Esophagus muscularis mucosa (tissue), 4 donors: ENCODE results near the gene MZB1. TPM values are rescaled to one million over a fixed set of nuclear protein-coding genes. Genes with fewer than 3 reads are reported as not detected.

ENCODE experiments used
- DNase-seq: peaks from one replicate; pipeline ENCODE4 v3.0.0-alpha.2; 2017; ENCODE audit errors: extremely low spot score
- H3K27ac ChIP-seq, 4 donors: fragments of 200-600 bp; sonication (generic); replicated peaks in 1 of 4; 1 replicate in 3 of 4; 2 replicates in 1 of 4; pipeline ENCODE4 v1.5.1; 2016 to 2019; ENCODE audit warnings: mild to moderate bottlenecking in 1 of 4
- H3K27me3 ChIP-seq, 4 donors: fragments of 200-600 bp; sonication (generic); one replicate each; pipeline versions ENCODE4 v1.5.1 to v1.6.0; 2016 to 2019
- H3K36me3 ChIP-seq, 4 donors: fragments of 200-600 bp; sonication (generic); one replicate each; pipeline ENCODE4 v1.5.1; 2016 to 2019
- H3K4me1 ChIP-seq, 4 donors: fragments of 200-600 bp; sonication (generic); one replicate each; pipeline ENCODE4 v1.5.1; 2016 to 2019
- H3K4me3 ChIP-seq, 4 donors: fragments of 200-600 bp; sonication (generic); 1 replicate in 2 of 4; 2 replicates in 2 of 4; pipeline ENCODE4 v1.5.1; 2016 to 2019; ENCODE audit warnings: mild to moderate bottlenecking in 4 of 4, moderate library complexity in 1 of 4
- H3K9me3 ChIP-seq, 4 donors: fragments of 200-600 bp; sonication (generic); 1 replicate in 3 of 4; 2 replicates in 1 of 4; pipeline ENCODE4 v1.5.1; 2016 to 2019
- EP300 ChIP-seq: sonication (generic); formaldehyde crosslinking; IDR thresholded peaks from one replicate; pipeline ENCODE4 v1.6.1; 2017; ENCODE audit warnings: antibody characterized with exemption
- POLR2A ChIP-seq: fragments of 450-650 bp; IDR thresholded peaks from one replicate; pipeline ENCODE4 v1.6.1; 2017; ENCODE audit warnings: antibody characterized with exemption, moderate library complexity, mild to moderate bottlenecking, low read depth
- POLR2AphosphoS5 ChIP-seq, 2 donors: sonication (generic); formaldehyde crosslinking; IDR thresholded peaks; one replicate each; pipeline ENCODE4 v1.6.1; 2017; ENCODE audit warnings: antibody characterized with exemption in 2 of 2
- WGBS: methylation state at CpG from one replicate; pipeline ENCODE4 v1.1.5; 2018; 5-methylcytosine and 5-hydroxymethylcytosine counted together
- intact Hi-C: fragments of 100-400 bp; cut with DNase I; formaldehyde crosslinking; loops from one replicate; pipeline ENCODE4 v1.15.1; 2023
- total RNA-seq, 4 donors: library from RNA; depleted of rRNA; stranded (reverse); fragments of >200 nt; gene quantifications; one replicate each; pipeline versions ENCODE4 v1.1.0 to v1.2.1, GENCODE V29; 2016
- TF ChIP-seq, protein P1 (sequence below), 3 experiments: fragments of 200-600 bp in 2 of 3; fragments of 450-650 bp in 1 of 3; sonication (generic) in 2 of 3; IDR thresholded peaks; one replicate each; pipeline ENCODE4 v1.5.1; 2017 to 2019; ENCODE audit warnings: antibody characterized with exemption in 3 of 3, mild to moderate bottlenecking in 2 of 3, moderate library complexity in 1 of 3

The MZB1 gene
- total RNA-seq, 4 donors from 2014 or later: 0.78 to 0.99 TPM; not detected in 2

DNA sequence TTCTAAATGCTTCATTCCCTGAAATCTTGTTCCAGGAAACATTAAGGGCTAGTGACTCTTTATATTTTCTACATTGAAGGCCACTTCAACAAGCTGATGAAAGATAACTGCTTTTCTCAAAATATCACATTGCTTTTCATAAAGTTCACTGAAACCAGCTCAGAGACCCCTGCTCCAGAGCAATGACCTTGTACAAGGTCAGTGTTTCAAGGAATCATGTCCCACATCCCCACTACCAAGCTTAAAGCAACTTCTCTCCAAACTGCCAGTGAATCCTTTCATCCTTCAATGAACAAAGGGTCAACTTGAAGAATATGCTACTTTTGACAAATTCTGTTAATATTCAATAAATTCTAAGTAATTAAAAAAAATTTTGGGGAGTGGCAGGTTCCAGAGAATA is 26.2 kb upstream of the MZB1 start:
- intact Hi-C loops: no loop called here
- Histone ChIP-seq H3K27me3 (no peaks in the 10 kb centered on the region), H3K4me3 (no peak overlapping the region), H3K4me1 (peaks cover 63 to 74% (median 71%) of the 10 kb centered on the region in 4 donors), H3K36me3 (peaks cover 0 to 35% (median 24%) of the 10 kb centered on the region in 4 donors), H3K27ac (peak overlapping the region; percentile 72 to 84 (median 80)), H3K9me3 (no peaks in the 10 kb centered on the region)
- no peak for DNase-seq
- TF ChIP-seq POLR2A (no peak), EP300 (no peak), POLR2AphosphoS5 (IDR thresholded peaks at IDR 0.05) (no peak)
- TF ChIP-seq, protein P1, sequence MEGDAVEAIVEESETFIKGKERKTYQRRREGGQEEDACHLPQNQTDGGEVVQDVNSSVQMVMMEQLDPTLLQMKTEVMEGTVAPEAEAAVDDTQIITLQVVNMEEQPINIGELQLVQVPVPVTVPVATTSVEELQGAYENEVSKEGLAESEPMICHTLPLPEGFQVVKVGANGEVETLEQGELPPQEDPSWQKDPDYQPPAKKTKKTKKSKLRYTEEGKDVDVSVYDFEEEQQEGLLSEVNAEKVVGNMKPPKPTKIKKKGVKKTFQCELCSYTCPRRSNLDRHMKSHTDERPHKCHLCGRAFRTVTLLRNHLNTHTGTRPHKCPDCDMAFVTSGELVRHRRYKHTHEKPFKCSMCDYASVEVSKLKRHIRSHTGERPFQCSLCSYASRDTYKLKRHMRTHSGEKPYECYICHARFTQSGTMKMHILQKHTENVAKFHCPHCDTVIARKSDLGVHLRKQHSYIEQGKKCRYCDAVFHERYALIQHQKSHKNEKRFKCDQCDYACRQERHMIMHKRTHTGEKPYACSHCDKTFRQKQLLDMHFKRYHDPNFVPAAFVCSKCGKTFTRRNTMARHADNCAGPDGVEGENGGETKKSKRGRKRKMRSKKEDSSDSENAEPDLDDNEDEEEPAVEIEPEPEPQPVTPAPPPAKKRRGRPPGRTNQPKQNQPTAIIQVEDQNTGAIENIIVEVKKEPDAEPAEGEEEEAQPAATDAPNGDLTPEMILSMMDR (IDR thresholded peaks at IDR 0.05): no peak

DNA sequence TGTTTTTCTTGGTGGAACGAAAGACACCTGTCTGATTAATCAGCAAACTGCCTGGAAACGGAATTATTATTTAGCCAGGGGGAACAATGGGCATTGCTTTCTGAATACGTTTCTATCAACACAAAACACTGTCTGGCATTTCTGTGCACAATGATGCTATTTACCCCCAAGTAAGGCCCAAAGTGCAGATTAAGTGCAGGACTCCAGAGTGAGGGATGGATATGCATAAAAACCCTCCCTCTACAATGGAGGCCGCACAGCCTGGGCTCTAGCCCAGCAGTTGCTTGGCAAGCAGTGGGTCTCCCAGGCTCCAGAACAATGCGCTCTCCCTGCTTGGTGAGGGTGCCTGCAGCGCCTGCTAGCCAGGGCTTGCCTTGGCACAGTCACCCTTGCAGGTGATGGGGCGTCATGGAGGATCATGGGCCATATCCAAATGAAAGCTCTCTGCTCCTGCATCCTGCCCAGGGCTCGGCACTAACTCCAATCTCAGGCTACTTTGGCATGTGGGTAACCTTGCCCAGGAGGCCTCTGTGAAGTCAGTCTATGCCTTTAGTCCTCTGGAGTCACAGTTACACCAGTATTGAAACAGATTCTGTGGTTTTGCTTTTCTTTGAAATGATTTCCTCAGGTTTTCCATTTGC is 25.6 kb upstream of the MZB1 start:
- DNase-seq: no peak
- peaks cover 0 to 35% (median 22%) of the 10 kb centered on the region in 4 donors for H3K36me3 ChIP-seq

DNA sequence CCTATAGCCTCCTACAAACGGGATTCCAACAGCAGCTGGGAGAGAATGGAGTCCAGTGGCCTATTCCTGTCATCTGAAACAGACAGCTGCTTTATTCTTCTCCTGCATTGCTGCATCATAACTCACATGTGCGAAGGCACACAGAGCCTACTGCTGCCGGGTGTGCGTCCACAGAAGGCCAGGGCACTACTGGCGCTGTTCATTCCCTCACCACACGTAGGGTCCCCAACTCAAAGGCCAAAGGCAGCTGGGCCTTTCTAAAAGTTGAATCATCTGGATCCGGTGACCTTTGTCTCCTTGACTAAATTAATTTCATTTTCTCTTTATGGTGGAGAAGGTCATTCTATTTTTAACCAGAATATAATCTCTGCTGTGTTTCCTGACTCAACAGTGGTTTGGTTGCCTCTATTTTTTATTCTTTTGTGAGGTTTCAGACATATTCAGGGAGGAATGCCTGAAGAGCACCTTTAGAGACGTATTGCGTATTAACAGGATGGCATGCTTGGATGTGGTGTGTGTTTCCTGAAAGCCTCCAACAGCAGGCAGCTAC is 24.9 kb upstream of the MZB1 start:
- peak overlapping the region; percentile 72 to 84 (median 80) for H3K27ac ChIP-seq
- H3K4me1 ChIP-seq: peaks cover 61 to 73% (median 67%) of the 10 kb centered on the region in 4 donors
- H3K27me3 ChIP-seq: no peaks in the 10 kb centered on the region
- DNase-seq: no peak
- peaks cover 0 to 29% (median 15%) of the 10 kb centered on the region in 4 donors for H3K36me3 ChIP-seq
- intact Hi-C loops: no loop called here
- 35% methylated on average over 8 of the region's 9 CpGs for WGBS
- H3K9me3 ChIP-seq: no peaks in the 10 kb centered on the region
- H3K4me3 ChIP-seq: no peak overlapping the region
- TF ChIP-seq, protein P1 (IDR thresholded peaks at IDR 0.05): no peak
- TF ChIP-seq POLR2AphosphoS5 (IDR thresholded peaks at IDR 0.05): peak in 1 of 2 donors; percentile 35
- no peak for TF ChIP-seq POLR2A
- no peak for TF ChIP-seq EP300

More for the DNA sequence above, 25.6 kb upstream of the MZB1 start:
- H3K27ac ChIP-seq: peak overlapping the region; percentile 72 to 84 (median 80)
- 29% methylated on average over 3 of the region's 8 CpGs for WGBS
- no peak overlapping the region for H3K4me3 ChIP-seq
- peaks cover 68 to 78% (median 71%) of the 10 kb centered on the region in 4 donors for H3K4me1 ChIP-seq
- no peaks in the 10 kb centered on the region for H3K9me3 ChIP-seq
- TF ChIP-seq, protein P1 (IDR thresholded peaks at IDR 0.05): no peak
- TF ChIP-seq POLR2A (no peak), EP300 (no peak), POLR2AphosphoS5 (IDR thresholded peaks at IDR 0.05) (peak in 1 of 2 donors; percentile 32)
- no peaks in the 10 kb centered on the region for H3K27me3 ChIP-seq
- intact Hi-C loops: no loop called here

DNA sequence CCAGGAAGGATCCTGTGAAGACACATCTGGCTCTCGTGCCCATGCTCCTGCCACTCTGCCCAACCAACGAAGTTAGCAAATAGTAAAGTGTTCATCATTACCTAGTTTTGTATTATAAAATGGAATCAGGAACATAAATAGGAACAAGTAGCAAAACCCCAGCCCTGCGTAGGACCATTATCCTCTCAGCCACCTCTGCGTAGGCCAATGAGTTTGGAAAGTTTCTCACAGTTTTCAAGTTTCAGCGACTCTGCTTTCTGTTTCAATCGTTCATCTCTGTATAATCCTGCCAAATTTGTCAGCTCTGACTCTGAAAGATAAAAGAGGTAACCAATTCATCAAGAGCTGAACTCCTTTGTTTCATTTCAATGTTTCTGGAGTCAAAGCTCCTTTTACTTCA is 24.2 kb upstream of the MZB1 start:
- Histone ChIP-seq H3K4me3 (no peak overlapping the region), H3K4me1 (peaks cover 54 to 67% (median 60%) of the 10 kb centered on the region in 4 donors), H3K36me3 (peaks cover 0 to 23% (median 8%) of the 10 kb centered on the region in 4 donors), H3K27me3 (no peaks in the 10 kb centered on the region), H3K9me3 (no peaks in the 10 kb centered on the region), H3K27ac (peak overlapping the region; percentile 72 to 84 (median 80))
- TF ChIP-seq, protein P1 (IDR thresholded peaks at IDR 0.05): no peak
- no peak for TF ChIP-seq POLR2AphosphoS5 (IDR thresholded peaks at IDR 0.05)
- no peak for TF ChIP-seq EP300
- no peak for TF ChIP-seq POLR2A
- intact Hi-C loops: no loop called here
- 64% methylated on average over 6 of the region's 6 CpGs for whole genome bisulfite sequencing
- no peak for DNase-seq
